OCI-LY1 (cell line): ENCODE results near the gene SHROOM2.

Experiments
- EZH2 ChIP-seq: fragments of 200-600 bp; sonication (generic), shearing (Covaris generic); IDR thresholded peaks from 2 replicates; pipeline ENCODE4 v1.8.0; 2017; ENCODE audit warnings: borderline replicate concordance, mixed run types, mild to moderate bottlenecking, antibody characterized with exemption, low read length, moderate library complexity, mixed read lengths
- TF ChIP-seq, protein P1 (sequence below): fragments of 200-600 bp; sonication (generic), shearing (Covaris generic); IDR thresholded peaks from 2 replicates; pipeline ENCODE4 v1.5.1; 2017; ENCODE audit warnings: mild to moderate bottlenecking, antibody characterized with exemption, low read length, moderate library complexity, mixed read lengths

DNA sequence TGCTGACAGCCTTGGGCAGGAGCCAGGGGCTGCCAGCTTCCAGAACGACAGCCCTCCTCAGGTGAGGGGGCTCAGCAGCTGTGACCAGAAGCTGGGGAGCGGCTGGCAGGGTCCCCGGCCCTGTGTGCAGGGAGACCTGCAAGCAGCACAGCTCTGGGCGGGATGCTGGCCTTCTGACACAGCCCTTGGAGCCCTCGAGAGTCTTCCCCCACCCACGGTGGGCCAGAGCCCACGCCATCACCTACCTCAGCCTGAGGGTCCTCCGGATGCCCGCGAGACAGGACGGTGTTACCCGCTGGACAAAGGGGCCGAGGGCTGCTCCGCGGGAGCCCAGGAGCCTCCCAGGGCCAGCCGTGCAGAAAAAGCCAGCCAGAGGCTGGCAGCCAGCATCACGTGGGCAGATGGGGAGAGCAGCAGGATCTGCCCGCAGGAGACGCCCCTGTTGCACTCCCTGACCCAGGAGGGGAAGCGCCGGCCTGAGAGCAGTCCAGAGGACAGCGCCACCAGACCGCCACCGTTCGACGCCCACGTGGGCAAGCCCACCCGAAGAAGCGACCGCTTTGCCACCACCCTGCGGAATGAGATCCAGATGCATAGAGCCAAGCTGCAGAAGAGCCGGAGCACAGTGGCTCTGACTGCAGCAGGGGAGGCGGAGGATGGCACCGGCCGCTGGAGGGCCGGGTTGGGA lies 109.1 kb downstream of the SHROOM2 start:
- TF ChIP-seq, protein P1, sequence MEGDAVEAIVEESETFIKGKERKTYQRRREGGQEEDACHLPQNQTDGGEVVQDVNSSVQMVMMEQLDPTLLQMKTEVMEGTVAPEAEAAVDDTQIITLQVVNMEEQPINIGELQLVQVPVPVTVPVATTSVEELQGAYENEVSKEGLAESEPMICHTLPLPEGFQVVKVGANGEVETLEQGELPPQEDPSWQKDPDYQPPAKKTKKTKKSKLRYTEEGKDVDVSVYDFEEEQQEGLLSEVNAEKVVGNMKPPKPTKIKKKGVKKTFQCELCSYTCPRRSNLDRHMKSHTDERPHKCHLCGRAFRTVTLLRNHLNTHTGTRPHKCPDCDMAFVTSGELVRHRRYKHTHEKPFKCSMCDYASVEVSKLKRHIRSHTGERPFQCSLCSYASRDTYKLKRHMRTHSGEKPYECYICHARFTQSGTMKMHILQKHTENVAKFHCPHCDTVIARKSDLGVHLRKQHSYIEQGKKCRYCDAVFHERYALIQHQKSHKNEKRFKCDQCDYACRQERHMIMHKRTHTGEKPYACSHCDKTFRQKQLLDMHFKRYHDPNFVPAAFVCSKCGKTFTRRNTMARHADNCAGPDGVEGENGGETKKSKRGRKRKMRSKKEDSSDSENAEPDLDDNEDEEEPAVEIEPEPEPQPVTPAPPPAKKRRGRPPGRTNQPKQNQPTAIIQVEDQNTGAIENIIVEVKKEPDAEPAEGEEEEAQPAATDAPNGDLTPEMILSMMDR, result no peak
- TF ChIP-seq EZH2, result no peak
